ENCODE results near the gene POLR2E. TPM values are rescaled to one million over a fixed set of nuclear protein-coding genes. Genes with fewer than 3 reads are reported as not detected.

The POLR2E gene
- total RNA-seq, 1 experiment from 2014 or later: 279 TPM

- intact Hi-C loops (cut with micrococcal nuclease; ENCODE audit: unreplicated experiment) (no loop called here), in situ Hi-C loops (cut with HindIII; ENCODE audit: low pct_unique_long_range_greater_than_20kb, low sequenced_read_pairs) (no loop called here)
- DNase-seq (ENCODE audit: low read depth, low spot score) (no peak), ATAC-seq (peak; percentile 19)
- ChIA-PET CTCF (interaction anchor here (0.7 to 1.1 kb wide), 3 partner anchors 50 to 97 kb away, joined by 3 to 4 read pairs (median 4); no protein-coding TSS in a partner anchor), POLR2A (no interaction called here)
- Histone ChIP-seq H3K27ac (ENCODE audit: low read length) (peak overlapping the region; percentile 74), H3K9me3 (ENCODE audit: control insufficient read depth, insufficient read depth, low read depth, low read length) (no peaks in the 10 kb centered on the region), H3K36me3 (ENCODE audit: control insufficient read depth, insufficient read depth, low read length) (no peaks in the 10 kb centered on the region), H3K4me3 (ENCODE audit: low read depth in 2 of 2, low read length in 2 of 2) (0 out of 4 replicates have a peak overlapping the region, but pooled peaks of 1 of the 2 experiments have one; percentile 4), H3K4me1 (ENCODE audit: control insufficient read depth, insufficient read depth, low read length) (peaks cover 33% of the 10 kb centered on the region), H3K27me3 (ENCODE audit: control insufficient read depth, insufficient read depth, low read length) (no peaks in the 10 kb centered on the region)
- TF ChIP-seq CTCF (IDR thresholded peaks at IDR 0.05) (no peak), POLR2AphosphoS5 (IDR thresholded peaks at IDR 0.05; ENCODE audit: low read depth, low read length) (no peak)
- no TSS peak for BruUV-seq (replicated peaks)
These were observed 17.3 kb upstream of the POLR2E start for GRCh38 chr19:1112268-1113029.

GRCh38 chr19:1111641-1112267 is 16.6 kb upstream of the POLR2E start:
- H3K36me3 ChIP-seq (ENCODE audit: control insufficient read depth, insufficient read depth, low read length): no peaks in the 10 kb centered on the region
- H3K27ac ChIP-seq (ENCODE audit: low read length): peak overlapping the region; percentile 75; the same call in 1 of the 2 replicates
- ATAC-seq: no peak
- intact Hi-C loops (cut with micrococcal nuclease; ENCODE audit: unreplicated experiment) (no loop called here), in situ Hi-C loops (cut with HindIII; ENCODE audit: low pct_unique_long_range_greater_than_20kb, low sequenced_read_pairs) (no loop called here)
- no TSS peak for BruUV-seq (replicated peaks)
- no peaks in the 10 kb centered on the region for H3K27me3 ChIP-seq (ENCODE audit: control insufficient read depth, insufficient read depth, low read length)
- no peak for DNase-seq (ENCODE audit: low read depth, low spot score)
- H3K4me3 ChIP-seq (ENCODE audit: low read depth in 2 of 2, low read length in 2 of 2): 0 out of 4 replicates have a peak overlapping the region, but pooled peaks have one; percentile 4 to 11
- ChIA-PET CTCF (interaction anchor here (0.7 kb wide), 1 partner anchor 98 kb away, joined by 3 read pairs; no protein-coding TSS in a partner anchor), POLR2A (no interaction called here)
- no peaks in the 10 kb centered on the region for H3K9me3 ChIP-seq (ENCODE audit: control insufficient read depth, insufficient read depth, low read depth, low read length)
- TF ChIP-seq TCF7L2 (IDR thresholded peaks at IDR 0.05; ENCODE audit: low read depth, low read length): no peak
- TF ChIP-seq REST (IDR thresholded peaks at IDR 0.05; ENCODE audit: insufficient read depth in 1 of 2, low read depth in 2 of 2, low read length in 1 of 2): no peak
- no peak for TF ChIP-seq POLR2AphosphoS5 (IDR thresholded peaks at IDR 0.05; ENCODE audit: low read depth, low read length)
- no peak for TF ChIP-seq CTCF (IDR thresholded peaks at IDR 0.05)
- no peak for TF ChIP-seq SIN3A (IDR thresholded peaks at IDR 0.05; ENCODE audit: borderline replicate concordance, insufficient read depth, low read depth, low read length)
- peaks cover 40% of the 10 kb centered on the region for H3K4me1 ChIP-seq (ENCODE audit: control insufficient read depth, insufficient read depth, low read length)

All from Panc1 (cell line).